WERI-Rb-1 (cell line): ENCODE results near the gene CPSF7.
A peak's percentile ranks its signal among the peaks of the same experiment; 100 is the strongest.

Experiments
- DNase-seq: peaks from one replicate; pipeline ENCODE4 v3.0.0-alpha.2; 2020
- H3K27ac ChIP-seq: fragments of 250-450 bp; sonication (Bioruptor Pico); 2 replicates; pipeline ENCODE4 v1.5.1; 2020; ENCODE audit warnings: mild to moderate bottlenecking, moderate library complexity
- H3K27me3 ChIP-seq: fragments of 250-450 bp; sonication (Bioruptor Pico); 2 replicates; pipeline ENCODE4 v1.5.1; 2021; ENCODE audit warnings: mild to moderate bottlenecking, low read depth, moderate library complexity; ENCODE audit not compliant: insufficient read depth, severe bottlenecking
- H3K36me3 ChIP-seq: fragments of 250-450 bp; sonication (Bioruptor Pico); 2 replicates; pipeline ENCODE4 v1.5.1; 2020; ENCODE audit warnings: mild to moderate bottlenecking, moderate library complexity
- H3K4me3 ChIP-seq: 2 replicates; pipeline ENCODE4 v1.5.1; 2011; ENCODE audit warnings: low read depth, mild to moderate bottlenecking, control low read depth, low read length
- H3K9me3 ChIP-seq: fragments of 250-450 bp; sonication (Bioruptor Pico); 2 replicates; pipeline ENCODE4 v1.5.1; 2021; ENCODE audit warnings: mild to moderate bottlenecking, moderate library complexity; ENCODE audit not compliant: severe bottlenecking
- TF ChIP-seq, protein P1 (sequence below): IDR thresholded peaks from 2 replicates; pipeline ENCODE4 v1.5.1; 2011; ENCODE audit warnings: low read depth, mild to moderate bottlenecking, control low read depth, inconsistent platforms, low read length

Gene CPSF7

GRCh38 chr11:61429346-61429690 is 457 bp downstream of the CPSF7 start:
- Histone ChIP-seq H3K27ac (peak overlapping the region; percentile 99), H3K4me3 (peak overlapping the region; percentile 84), H3K27me3 (no peaks in the 10 kb centered on the region), H3K36me3 (peaks cover 75% of the 10 kb centered on the region), H3K9me3 (no peaks in the 10 kb centered on the region)
- TF ChIP-seq, protein P1, sequence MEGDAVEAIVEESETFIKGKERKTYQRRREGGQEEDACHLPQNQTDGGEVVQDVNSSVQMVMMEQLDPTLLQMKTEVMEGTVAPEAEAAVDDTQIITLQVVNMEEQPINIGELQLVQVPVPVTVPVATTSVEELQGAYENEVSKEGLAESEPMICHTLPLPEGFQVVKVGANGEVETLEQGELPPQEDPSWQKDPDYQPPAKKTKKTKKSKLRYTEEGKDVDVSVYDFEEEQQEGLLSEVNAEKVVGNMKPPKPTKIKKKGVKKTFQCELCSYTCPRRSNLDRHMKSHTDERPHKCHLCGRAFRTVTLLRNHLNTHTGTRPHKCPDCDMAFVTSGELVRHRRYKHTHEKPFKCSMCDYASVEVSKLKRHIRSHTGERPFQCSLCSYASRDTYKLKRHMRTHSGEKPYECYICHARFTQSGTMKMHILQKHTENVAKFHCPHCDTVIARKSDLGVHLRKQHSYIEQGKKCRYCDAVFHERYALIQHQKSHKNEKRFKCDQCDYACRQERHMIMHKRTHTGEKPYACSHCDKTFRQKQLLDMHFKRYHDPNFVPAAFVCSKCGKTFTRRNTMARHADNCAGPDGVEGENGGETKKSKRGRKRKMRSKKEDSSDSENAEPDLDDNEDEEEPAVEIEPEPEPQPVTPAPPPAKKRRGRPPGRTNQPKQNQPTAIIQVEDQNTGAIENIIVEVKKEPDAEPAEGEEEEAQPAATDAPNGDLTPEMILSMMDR = peak; percentile 38; the same call in 1 of the 2 replicates
- peak; percentile 76 for DNase-seq

DNA sequence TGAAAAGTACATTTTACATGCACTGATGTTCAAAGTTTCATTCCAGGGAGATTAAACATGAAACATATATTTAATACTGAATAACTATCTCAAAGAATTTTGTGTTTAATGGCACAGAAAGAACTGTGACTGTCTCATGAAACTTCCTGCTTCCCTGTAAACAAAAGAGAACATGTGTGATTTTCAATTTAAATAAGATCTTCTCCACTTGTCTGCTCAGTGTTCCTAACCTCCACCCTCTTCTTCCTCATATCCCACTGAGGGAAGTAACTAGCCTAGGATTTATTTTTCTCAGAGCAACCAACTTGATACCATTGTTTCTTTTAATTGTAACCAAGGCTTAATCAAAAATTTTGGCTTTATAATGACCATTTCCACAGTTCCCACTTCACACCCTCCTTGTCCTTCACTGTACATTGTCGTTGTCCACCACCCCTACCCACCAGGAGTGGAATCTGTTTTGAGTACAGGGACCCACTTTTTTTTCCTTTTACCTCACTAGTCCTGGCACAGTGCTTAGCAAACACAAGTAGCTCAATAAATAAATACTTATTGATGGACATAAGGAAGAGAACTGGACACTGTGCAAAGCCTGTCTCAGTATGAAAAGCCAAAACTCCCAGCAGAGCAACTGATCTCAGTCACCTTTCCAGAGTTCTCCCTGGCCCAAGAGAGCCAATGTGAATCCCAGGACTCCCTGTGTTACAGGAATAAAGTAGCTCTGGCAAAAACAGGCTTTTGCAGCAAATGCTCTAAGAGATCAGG is 4.2 kb downstream of the CPSF7 start:
- TF ChIP-seq, protein P1 = no peak
- DNase-seq = no peak
- Histone ChIP-seq H3K27ac (no peak overlapping the region), H3K27me3 (no peaks in the 10 kb centered on the region), H3K4me3 (no peak overlapping the region), H3K36me3 (peaks cover 88% of the 10 kb centered on the region), H3K9me3 (no peaks in the 10 kb centered on the region)

DNA sequence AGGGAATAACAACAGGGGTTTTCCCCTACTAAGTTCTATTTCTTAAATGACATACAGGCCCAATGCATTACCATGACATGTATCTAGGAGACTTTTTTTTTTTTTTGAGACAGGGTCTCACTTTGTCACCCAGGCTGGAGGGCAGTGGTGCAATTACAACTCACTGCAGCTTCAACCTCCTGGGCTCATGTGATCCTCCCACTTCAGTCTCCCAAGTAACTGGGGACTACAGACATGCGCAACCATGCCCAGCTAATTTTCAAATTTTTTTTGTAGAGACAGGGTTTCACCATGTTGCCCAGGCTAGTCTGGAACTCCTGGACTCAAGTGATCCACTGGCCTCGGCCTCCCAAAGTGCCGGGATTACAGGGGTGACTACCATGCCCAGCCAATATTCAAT is 7.5 kb downstream of the CPSF7 start:
- Histone ChIP-seq H3K4me3 (no peak overlapping the region), H3K36me3 (peaks cover 95% of the 10 kb centered on the region), H3K27ac (no peak overlapping the region), H3K9me3 (no peaks in the 10 kb centered on the region), H3K27me3 (no peaks in the 10 kb centered on the region)
- TF ChIP-seq, protein P1 = no peak
- DNase-seq = no peak

GRCh38 chr11:61418136-61418535 is 11.6 kb downstream of the CPSF7 start:
- Histone ChIP-seq H3K36me3 (peaks cover 97% of the 10 kb centered on the region), H3K9me3 (no peaks in the 10 kb centered on the region), H3K27ac (no peak overlapping the region), H3K27me3 (no peaks in the 10 kb centered on the region), H3K4me3 (no peak overlapping the region)
- no peak for DNase-seq
- TF ChIP-seq, protein P1 = no peak

- Histone ChIP-seq H3K27me3 (no peaks in the 10 kb centered on the region), H3K27ac (no peak overlapping the region), H3K9me3 (no peaks in the 10 kb centered on the region), H3K36me3 (peaks cover 100% of the 10 kb centered on the region), H3K4me3 (no peak overlapping the region)
- TF ChIP-seq, protein P1 = no peak
- no peak for DNase-seq
These were observed 12.1 kb downstream of the CPSF7 start for GRCh38 chr11:61417670-61418069.

- no peak for DNase-seq
- H3K36me3 ChIP-seq = peaks cover 97% of the 10 kb centered on the region
These were observed 12.8 kb downstream of the CPSF7 start for GRCh38 chr11:61416941-61417340.

More at GRCh38 chr11:61416941-61417340, 12.8 kb downstream of the CPSF7 start:
- TF ChIP-seq, protein P1 = no peak
- Histone ChIP-seq H3K27ac (no peak overlapping the region), H3K9me3 (no peaks in the 10 kb centered on the region), H3K27me3 (no peaks in the 10 kb centered on the region), H3K4me3 (no peak overlapping the region)
